COLO668 (cell line): ENCODE measurements around the gene PUSL1.
A peak's percentile ranks its signal among the peaks of the same experiment; 100 is the strongest.

Experiments
- DNase-seq: peaks from one replicate; lab custom pipeline; 2025; ENCODE audit not compliant: unreplicated experiment; lab: John Stamatoyannopoulos, UW

The PUSL1 gene

GRCh38 chr1:1349256-1350012 lies 41.0 kb downstream of the PUSL1 start, which contains the start of gene DVL1:
DVL1 (minus strand) TSS chr1:1349418; CDS start chr1:1349065, 353 bp downstream.
- peak; percentile 91 for DNase-seq

- DNase-seq = no peak
Measured at GRCh38 chr1:1351511-1352427, 43.4 kb downstream of the PUSL1 start.

GRCh38 chr1:1352786-1353388 lies 44.5 kb downstream of the PUSL1 start:
- no peak for DNase-seq

DNA sequence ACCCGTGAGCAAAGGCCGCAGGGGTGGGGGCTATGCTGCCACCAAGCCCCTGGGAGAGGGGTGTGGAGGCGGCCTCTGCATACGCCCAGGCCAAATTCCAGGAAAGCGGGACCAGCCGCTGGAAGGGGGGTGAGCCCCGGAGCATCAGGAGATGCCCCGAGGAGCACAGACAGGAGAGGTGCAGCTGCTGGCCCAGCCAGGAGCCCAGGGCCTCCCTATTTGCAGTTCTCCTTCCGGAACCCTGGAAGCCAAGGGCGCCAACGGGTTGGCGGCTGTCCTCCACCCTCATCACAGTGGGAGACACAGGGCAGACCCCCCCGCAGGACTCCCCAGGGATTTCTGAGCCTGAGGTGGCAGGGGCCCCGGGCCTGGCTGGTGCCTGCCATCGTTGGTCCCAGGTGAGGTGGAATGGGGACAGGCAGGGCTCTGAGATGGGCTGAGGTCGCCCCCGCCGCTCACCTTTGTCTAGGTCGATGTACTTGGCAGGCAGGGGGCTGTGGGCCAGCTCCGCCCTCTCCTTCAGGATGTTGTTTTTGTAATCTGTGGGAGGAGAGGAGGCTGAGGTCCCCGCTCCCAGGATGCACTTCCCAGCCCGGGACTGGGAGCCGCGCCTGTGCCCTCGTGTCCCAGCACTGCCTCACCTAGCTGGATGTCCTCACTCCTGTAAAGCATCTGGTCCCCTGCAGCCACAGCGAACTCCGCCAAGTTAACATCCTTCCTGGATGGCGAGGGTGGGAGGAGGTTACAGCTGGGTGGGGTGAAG lies 45.2 kb downstream of the PUSL1 start:
- DNase-seq = peak; percentile 63

DNA sequence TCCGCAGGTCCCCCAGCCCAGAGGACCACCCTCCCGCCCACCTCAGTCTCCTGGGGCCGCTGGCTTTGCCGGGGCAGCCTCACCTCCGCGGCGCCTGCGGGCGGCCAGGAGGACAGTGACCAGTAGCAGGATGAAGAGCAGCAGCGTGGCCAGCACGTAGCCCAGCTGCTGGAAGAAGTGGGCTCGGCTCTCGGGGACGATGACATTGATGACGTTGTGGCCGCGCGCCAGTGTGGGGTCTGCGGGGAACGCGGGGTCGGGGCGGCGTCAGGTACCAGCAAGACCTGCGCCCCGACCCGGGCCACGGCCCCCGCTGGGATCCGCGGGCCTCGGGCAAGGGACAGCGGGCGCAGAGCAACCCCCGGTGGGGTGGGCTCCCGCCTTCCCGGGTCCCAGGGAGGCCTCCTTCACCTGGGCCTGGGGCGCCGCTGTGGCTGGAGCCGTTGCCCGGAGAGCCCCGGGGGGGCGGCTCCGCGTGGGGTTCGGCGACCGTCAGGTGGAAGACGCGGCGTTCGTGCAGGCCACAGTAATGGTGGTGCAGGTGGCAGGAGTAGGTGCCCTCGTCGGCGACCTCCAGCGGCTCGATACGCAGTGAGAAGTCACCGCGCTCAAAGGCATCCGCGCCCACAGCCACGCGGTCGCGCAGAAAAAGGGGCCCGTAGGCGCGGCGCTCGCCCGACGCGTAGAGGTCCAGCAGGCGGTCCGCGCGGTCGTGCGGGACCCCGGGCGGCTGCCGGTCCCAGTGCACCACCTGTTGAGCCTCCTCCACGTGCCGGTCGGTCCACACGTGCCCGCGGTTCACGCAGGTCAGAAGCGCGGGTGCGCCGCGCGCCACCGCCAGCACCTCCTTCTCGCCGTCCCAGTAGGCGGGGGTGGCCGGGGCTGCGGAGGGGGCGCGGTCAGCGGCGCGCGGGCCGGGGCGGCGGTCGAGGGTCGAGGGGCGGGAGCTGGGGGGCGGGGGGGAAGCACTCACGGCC lies 46.2 kb downstream of the PUSL1 start:
- no peak for DNase-seq

DNA sequence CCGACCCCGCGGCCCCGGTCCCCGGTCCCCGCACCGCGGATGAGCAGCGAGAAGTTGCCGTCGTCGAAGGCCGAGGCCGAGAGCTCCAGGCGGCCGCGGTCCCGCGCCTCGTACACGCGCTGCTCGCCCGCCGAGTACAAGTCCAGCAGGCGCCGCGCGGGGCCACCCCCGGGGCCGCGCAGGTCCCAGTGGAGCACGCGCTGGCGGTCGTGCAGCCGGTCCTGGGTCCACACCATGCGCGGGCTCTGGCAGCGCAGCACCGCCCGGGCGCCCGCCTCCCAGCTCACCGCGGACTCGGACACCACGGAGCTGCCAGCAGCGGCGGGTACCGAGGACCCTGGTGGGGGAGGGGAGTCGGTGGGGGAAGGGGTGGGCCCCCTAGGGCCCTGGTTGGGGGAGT lies 47.0 kb downstream of the PUSL1 start:
- peak; percentile 93 for DNase-seq

GRCh38 chr1:1356166-1356795 lies 47.9 kb downstream of the PUSL1 start:
- DNase-seq = no peak

GRCh38 chr1:1356796-1357401 lies 48.5 kb downstream of the PUSL1 start:
- peak; percentile 75 for DNase-seq

DNA sequence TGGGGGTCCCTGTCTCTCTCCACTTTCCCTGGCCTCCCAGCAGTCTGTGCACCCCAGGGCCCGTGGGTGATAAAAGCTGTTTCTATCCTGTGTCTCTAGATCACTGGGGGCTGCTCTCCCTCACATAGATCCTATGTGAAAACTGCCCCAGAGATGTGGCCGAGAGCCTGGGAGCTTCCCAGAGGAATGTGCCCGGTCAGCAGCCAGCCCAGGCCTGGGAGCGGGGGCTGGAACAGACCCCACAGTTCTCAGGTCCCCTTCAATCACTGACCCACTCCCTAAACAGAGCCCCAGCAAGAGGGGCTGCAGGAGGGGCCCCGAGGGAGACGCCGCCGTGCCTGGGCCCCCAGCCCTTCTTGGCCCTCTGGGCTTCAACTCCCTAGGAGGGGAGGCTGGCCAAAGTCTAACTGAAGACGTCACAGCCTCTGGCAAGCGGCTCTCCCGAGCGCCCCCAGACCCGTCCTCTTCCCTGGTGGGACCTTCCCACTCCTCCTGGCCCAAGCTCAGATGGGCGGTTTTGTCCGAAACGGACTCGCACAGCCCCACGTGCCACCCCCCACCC lies 49.6 kb downstream of the PUSL1 start:
- DNase-seq = no peak

GRCh38 chr1:1358433-1359271 lies 50.3 kb downstream of the PUSL1 start, which contains the start of gene MXRA8:
MXRA8 (minus strand) TSS chr1:1358555; CDS start chr1:1358504, 51 bp downstream.
- no peak for DNase-seq

- DNase-seq = no peak
Measured at GRCh38 chr1:1359308-1359663, 50.9 kb downstream of the PUSL1 start.

DNA sequence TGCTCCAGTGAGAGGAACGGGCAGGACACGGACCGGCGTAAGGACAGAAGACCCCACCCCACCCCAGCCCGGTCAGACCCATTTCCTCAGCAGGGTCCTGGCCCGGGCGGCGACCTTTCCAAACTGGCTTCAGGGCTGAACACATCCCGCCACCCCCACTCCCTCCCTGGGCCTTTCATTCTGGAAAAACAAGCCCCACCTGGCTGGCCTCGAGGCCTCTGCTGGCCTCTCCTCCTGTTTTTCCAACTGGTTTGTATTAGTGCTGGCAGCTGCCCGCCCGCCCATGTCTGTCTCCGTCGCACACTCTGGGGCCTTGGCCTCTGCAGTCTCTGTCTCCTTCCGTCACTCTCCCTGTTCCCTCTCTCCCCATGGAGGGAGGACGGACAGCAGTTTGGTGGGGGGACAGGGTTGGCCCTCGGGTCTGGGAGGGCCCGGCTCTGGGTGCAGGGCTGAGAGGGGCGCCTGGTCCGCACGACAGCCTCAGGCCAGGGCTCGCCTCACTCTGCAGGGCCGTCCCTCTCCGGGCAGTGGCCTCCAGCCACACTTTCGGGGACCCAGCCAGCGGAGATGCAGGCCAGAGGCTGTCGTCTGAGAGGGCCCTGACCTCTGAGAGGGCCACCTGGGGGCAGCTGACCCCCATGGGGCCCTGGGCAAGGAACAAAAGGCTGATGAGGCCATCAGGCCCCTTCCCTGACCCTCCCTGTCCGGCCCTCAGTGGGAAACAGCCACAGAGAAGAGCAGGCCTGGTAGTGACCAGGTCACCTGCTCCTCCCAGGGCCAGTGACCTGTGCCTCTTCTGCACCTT lies 51.5 kb downstream of the PUSL1 start:
- DNase-seq = no peak

DNA sequence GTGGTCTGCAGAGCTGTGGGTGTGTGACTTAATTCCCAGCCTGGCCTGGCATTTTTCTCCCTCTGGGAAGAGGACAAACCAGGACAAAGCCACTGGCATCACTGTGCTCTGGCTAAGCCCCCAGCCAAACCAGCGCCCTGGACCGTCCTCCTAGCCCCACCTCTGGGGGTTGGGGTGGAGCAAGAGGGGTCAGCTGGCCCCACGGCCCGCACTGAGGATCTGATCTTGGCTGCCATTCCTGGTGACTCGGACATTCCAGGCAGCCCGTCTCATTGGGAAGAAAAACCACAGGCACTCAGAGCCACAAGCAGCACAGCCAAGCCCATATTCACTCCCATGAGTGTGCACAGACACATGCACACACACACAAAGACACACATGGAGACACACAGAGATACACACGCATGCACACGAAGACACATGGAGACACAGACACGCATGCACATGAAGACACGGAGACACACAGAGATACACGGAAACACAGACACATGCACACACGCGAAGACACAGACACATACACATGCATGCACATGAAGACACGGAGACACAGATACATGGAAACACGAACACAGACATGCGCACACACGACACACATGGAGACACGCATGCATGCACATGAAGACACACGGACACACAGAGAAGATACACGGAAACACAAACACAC lies 52.2 kb downstream of the PUSL1 start:
- no peak for DNase-seq
